Measurements from ENCODE around the gene CPSF3. TPM values are rescaled to one million over a fixed set of nuclear protein-coding genes. Genes with fewer than 3 reads are reported as not detected.

Gene CPSF3
- total RNA-seq, 1 experiment from 2014 or later, result 95.5 TPM

DNA sequence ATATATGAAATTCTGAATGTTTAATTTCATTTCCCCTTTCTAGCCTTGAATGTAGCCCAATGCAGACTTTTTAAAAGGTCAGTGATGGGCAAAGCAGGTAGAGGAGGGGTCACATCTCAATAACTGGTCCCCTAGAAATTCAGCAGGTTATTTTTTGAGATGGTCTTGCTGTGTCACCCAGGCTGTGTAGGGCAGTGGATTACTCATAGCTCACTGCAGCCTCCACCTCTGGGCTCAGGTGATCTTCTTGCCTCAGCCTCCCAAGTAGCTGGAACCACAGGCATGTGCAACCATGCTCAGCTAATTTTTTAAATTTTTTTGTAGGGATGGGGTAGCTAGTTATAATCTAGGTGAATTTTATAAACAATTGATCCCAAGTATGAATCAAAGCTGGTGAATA, 59.7 kb downstream of the CPSF3 start:
- Histone ChIP-seq H2AK5ac (ENCODE audit: insufficient read length, low read length) (no peak overlapping the region), H3K27ac (ENCODE audit: insufficient read length, low read depth, low read length) (no peak overlapping the region), H3T11ph (ENCODE audit: low read length) (no peak overlapping the region), H3K4me2 (ENCODE audit: insufficient read depth, insufficient read length, low read length) (no peak overlapping the region), H3K56ac (ENCODE audit: insufficient read length, low read depth, low read length) (no peak overlapping the region), H3K18ac (ENCODE audit: insufficient read length, low read depth, low read length) (no peak overlapping the region), H2AFZ (ENCODE audit: low read length) (no peak overlapping the region), H3K4ac (ENCODE audit: low read depth, low read length) (no peak overlapping the region), H2BK12ac (ENCODE audit: insufficient read length, low read depth, low read length) (no peak overlapping the region), H4K91ac (ENCODE audit: insufficient read length, low read depth, low read length) (no peak overlapping the region), H2BK20ac (ENCODE audit: low read depth, low read length, poor library complexity, severe bottlenecking) (no peak overlapping the region), H4K5ac (ENCODE audit: insufficient read length, low read depth, low read length) (no peak overlapping the region), H3K27me3 (ENCODE audit: insufficient read depth, low read length) (no peaks in the 10 kb centered on the region), H3K9me3 (ENCODE audit: control insufficient read depth, low read depth, low read length) (no peaks in the 10 kb centered on the region), H4K20me1 (ENCODE audit: control insufficient read depth, insufficient read depth, insufficient read length) (no peaks in the 10 kb centered on the region), H3K14ac (ENCODE audit: insufficient read depth, low read length) (no peak overlapping the region), H3K4me1 (ENCODE audit: insufficient read depth, low read length) (no peaks in the 10 kb centered on the region), H3K23me2 (ENCODE audit: insufficient read length, low read depth, low read length, poor library complexity, severe bottlenecking) (no peaks in the 10 kb centered on the region), H3K79me1 (ENCODE audit: insufficient read depth, low read depth, low read length, poor library complexity, severe bottlenecking) (no peaks in the 10 kb centered on the region), H2BK120ac (ENCODE audit: low read depth, low read length, poor library complexity, severe bottlenecking) (no peak overlapping the region), H3K79me2 (ENCODE audit: insufficient read depth, low read length) (no peaks in the 10 kb centered on the region), H3K23ac (ENCODE audit: insufficient read length, low read depth, low read length) (no peak overlapping the region), H3K9ac (ENCODE audit: extremely low read depth, insufficient read length, low read length) (no peak overlapping the region), H2BK15ac (ENCODE audit: low read depth, low read length) (no peak overlapping the region), H4K8ac (replicated peaks; ENCODE audit: insufficient read length, low read depth, low read length) (no peak overlapping the region), H2BK5ac (ENCODE audit: insufficient read length, low read length) (no peak overlapping the region)
- H3K4me1 Mint-ChIP-seq, result peaks cover 4 to 7% of the 10 kb centered on the region in 2 experiments; a peak in 1 of 4 replicates
- H3K27ac Mint-ChIP-seq, result no peak overlapping the region; a peak in 1 of 7 replicates
- TF ChIP-seq, protein P1, sequence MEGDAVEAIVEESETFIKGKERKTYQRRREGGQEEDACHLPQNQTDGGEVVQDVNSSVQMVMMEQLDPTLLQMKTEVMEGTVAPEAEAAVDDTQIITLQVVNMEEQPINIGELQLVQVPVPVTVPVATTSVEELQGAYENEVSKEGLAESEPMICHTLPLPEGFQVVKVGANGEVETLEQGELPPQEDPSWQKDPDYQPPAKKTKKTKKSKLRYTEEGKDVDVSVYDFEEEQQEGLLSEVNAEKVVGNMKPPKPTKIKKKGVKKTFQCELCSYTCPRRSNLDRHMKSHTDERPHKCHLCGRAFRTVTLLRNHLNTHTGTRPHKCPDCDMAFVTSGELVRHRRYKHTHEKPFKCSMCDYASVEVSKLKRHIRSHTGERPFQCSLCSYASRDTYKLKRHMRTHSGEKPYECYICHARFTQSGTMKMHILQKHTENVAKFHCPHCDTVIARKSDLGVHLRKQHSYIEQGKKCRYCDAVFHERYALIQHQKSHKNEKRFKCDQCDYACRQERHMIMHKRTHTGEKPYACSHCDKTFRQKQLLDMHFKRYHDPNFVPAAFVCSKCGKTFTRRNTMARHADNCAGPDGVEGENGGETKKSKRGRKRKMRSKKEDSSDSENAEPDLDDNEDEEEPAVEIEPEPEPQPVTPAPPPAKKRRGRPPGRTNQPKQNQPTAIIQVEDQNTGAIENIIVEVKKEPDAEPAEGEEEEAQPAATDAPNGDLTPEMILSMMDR (conservative IDR thresholded peaks at IDR 0.05), result no peak
- H3K27me3 Mint-ChIP-seq (ENCODE audit: low read depth), result no peaks in the 10 kb centered on the region; the same call in 1 of the 2 replicates
- H3K9me3 Mint-ChIP-seq, result no peaks in the 10 kb centered on the region
- peaks cover 13 to 67% (median 39%) of the 10 kb centered on the region in 3 experiments; a peak in 6 of 7 replicates for H3K36me3 Mint-ChIP-seq (ENCODE audit: insufficient read depth in 1 of 3, low read depth in 3 of 3)
- no peak for DNase-seq
- H3K4me3 Mint-ChIP-seq, result no peak overlapping the region
